GM23338 (cell line): Measurements from ENCODE around the gene RAB8B. TPM values are rescaled to one million over a fixed set of nuclear protein-coding genes. Genes with fewer than 3 reads are reported as not detected.
A peak's percentile ranks its signal among the peaks of the same experiment; 100 is the strongest.

Experiments used
- ATAC-seq: fragments of 200-7000 bp; cut with Tn5 transposase; 3 replicates; pipeline ENCODE4 v1.9.1; 2020
- DNase-seq: peaks from one replicate; pipeline ENCODE4 v3.0.0-alpha.2; 2015; ENCODE audit warnings: low spot score
- H2AFZ ChIP-seq: fragments of 200-600 bp; sonication (generic); 2 replicates; pipeline ENCODE4 v1.8.0; 2016; ENCODE audit warnings: antibody characterized with exemption, mild to moderate bottlenecking, moderate library complexity
- H3F3A ChIP-seq: fragments of 200-600 bp; sonication (generic); replicated peaks from 2 replicates; pipeline ENCODE4 v1.8.0; 2017; ENCODE audit warnings: antibody characterized with exemption, mixed run types, low read depth
- H3K27ac ChIP-seq: fragments of 200-600 bp; sonication (generic); 2 replicates; pipeline ENCODE4 v1.6.1; 2016; ENCODE audit warnings: low read depth
- H3K27me3 ChIP-seq: fragments of 200-600 bp; sonication (generic); 2 replicates; pipeline ENCODE4 v1.8.0; 2016; ENCODE audit warnings: mild to moderate bottlenecking, mixed run types, moderate library complexity; ENCODE audit not compliant: insufficient read depth
- H3K36me3 ChIP-seq: fragments of 200-600 bp; sonication (generic); 2 replicates; pipeline ENCODE4 v1.8.0; 2016; ENCODE audit warnings: mild to moderate bottlenecking; ENCODE audit not compliant: insufficient read depth
- H3K4me1 ChIP-seq: fragments of 200-600 bp; sonication (generic); 2 replicates; pipeline ENCODE4 v1.8.0; 2016; ENCODE audit warnings: mild to moderate bottlenecking, moderate library complexity; ENCODE audit not compliant: insufficient read depth
- H3K4me2 ChIP-seq: fragments of 200-600 bp; sonication (generic); 2 replicates; pipeline ENCODE4 v1.7.1; 2017; ENCODE audit warnings: mixed run types
- H3K4me3 ChIP-seq: fragments of 200-600 bp; sonication (generic); 2 replicates; pipeline ENCODE4 v1.6.1; 2016; ENCODE audit warnings: mixed run types
- H3K79me2 ChIP-seq: fragments of 200-600 bp; sonication (generic); replicated peaks from 2 replicates; pipeline ENCODE4 v1.8.0; 2017; ENCODE audit warnings: mild to moderate bottlenecking; ENCODE audit not compliant: insufficient read depth
- H3K9me2 ChIP-seq: fragments of 200-600 bp; sonication (generic); 2 replicates; pipeline ENCODE4 v1.8.0; 2017; ENCODE audit not compliant: insufficient read depth
- H4K20me1 ChIP-seq: fragments of 200-600 bp; sonication (generic); replicated peaks from 2 replicates; pipeline ENCODE4 v1.8.0; 2017; ENCODE audit warnings: mild to moderate bottlenecking; ENCODE audit not compliant: insufficient read depth
- H3K27ac Mint-ChIP-seq: 2 replicates; pipeline ENCODE4 v1.8.0; 2020; ENCODE audit warnings: inconsistent platforms, mild to moderate bottlenecking, moderate library complexity, mixed read lengths
- H3K27me3 Mint-ChIP-seq: 3 replicates; pipeline ENCODE4 v1.8.0; 2022; ENCODE audit warnings: low read depth, mild to moderate bottlenecking, moderate library complexity, mixed read lengths, inconsistent platforms; ENCODE audit not compliant: insufficient read depth, poor library complexity
- H3K36me3 Mint-ChIP-seq: 3 replicates; pipeline ENCODE4 v1.8.0; 2021; ENCODE audit warnings: low read depth, mild to moderate bottlenecking, inconsistent platforms, moderate library complexity, mixed read lengths
- H3K4me1 Mint-ChIP-seq: 3 replicates; pipeline ENCODE4 v1.8.0; 2020; ENCODE audit warnings: mild to moderate bottlenecking, inconsistent platforms, mixed read lengths
- H3K4me3 Mint-ChIP-seq: 3 replicates; pipeline ENCODE4 v1.8.0; 2021; ENCODE audit warnings: moderate library complexity, mild to moderate bottlenecking, inconsistent platforms, mixed read lengths
- H3K9me3 Mint-ChIP-seq: 3 replicates; pipeline ENCODE4 v1.8.0; 2020; ENCODE audit warnings: moderate library complexity, mild to moderate bottlenecking, inconsistent platforms, mixed read lengths
- CREB1 ChIP-seq: fragments of 250-450 bp; sonication (Bioruptor Pico); IDR thresholded peaks from 2 replicates; pipeline ENCODE4 v1.5.0; 2020; ENCODE audit warnings: low read depth, mild to moderate bottlenecking, moderate library complexity
- CTCF ChIP-seq, 2 experiments: fragments of 200-600 bp in 1 of 2; sonication (generic) in 1 of 2; conservative IDR thresholded peaks; 2 replicates each; pipeline versions ENCODE4 v1.5.1 to v1.6.1; 2016 to 2017; ENCODE audit warnings: antibody characterized with exemption in 2 of 2, low read depth in 2 of 2, mild to moderate bottlenecking in 2 of 2, moderate library complexity in 1 of 2
- ETS1 ChIP-seq: IDR thresholded peaks from 2 replicates; pipeline ENCODE4 v1.6.1; 2016; ENCODE audit warnings: antibody characterized with exemption
- EZH2 ChIP-seq: fragments of 200-600 bp; sonication (generic); IDR thresholded peaks from one replicate; pipeline ENCODE4 v1.8.0; 2017; ENCODE audit warnings: antibody characterized with exemption, mild to moderate bottlenecking, low read depth; ENCODE audit not compliant: unreplicated experiment
- EZH2phosphoT487 ChIP-seq: fragments of 200-600 bp; sonication (generic); IDR thresholded peaks from one replicate; pipeline ENCODE4 v1.8.1; 2018; ENCODE audit warnings: antibody characterized with exemption; ENCODE audit not compliant: unreplicated experiment
- JUNB ChIP-seq: IDR thresholded peaks from one replicate; pipeline ENCODE4 v1.6.1; 2016; ENCODE audit warnings: antibody characterized with exemption; ENCODE audit not compliant: unreplicated experiment
- POLR2AphosphoS5 ChIP-seq: IDR thresholded peaks from 2 replicates; pipeline ENCODE4 v1.6.1; 2016; ENCODE audit warnings: antibody characterized with exemption, low read depth
- ZNF114 ChIP-seq: fragments of 250-450 bp; sonication (Bioruptor Pico); IDR thresholded peaks from 2 replicates; pipeline ENCODE4 v1.5.0; 2020; ENCODE audit warnings: mild to moderate bottlenecking, moderate library complexity
- polyA plus RNA-seq: library from polyadenylated mRNA; unstranded; fragments of >200 nt; fragmentation: Nextera tagmentation; extraction: Ambion mirVana; gene quantifications from 2 replicates; pipeline ENCODE4 v1.2.1, GENCODE V29; 2016
- total RNA-seq: library from RNA; depleted of rRNA; stranded (reverse); fragments of >200 nt; shearing (Covaris generic); gene quantifications from 2 replicates; pipeline ENCODE4 v1.2.3, GENCODE V29; 2014
- TF ChIP-seq, protein P1 (sequence below): IDR thresholded peaks from one replicate; pipeline ENCODE4 v1.6.1; 2018; ENCODE audit warnings: antibody characterized with exemption; ENCODE audit not compliant: unreplicated experiment

RAB8B gene
- total and polyA plus RNA-seq, 2 experiments from 2014 or later, result 23.2 to 41.7 TPM

DNA sequence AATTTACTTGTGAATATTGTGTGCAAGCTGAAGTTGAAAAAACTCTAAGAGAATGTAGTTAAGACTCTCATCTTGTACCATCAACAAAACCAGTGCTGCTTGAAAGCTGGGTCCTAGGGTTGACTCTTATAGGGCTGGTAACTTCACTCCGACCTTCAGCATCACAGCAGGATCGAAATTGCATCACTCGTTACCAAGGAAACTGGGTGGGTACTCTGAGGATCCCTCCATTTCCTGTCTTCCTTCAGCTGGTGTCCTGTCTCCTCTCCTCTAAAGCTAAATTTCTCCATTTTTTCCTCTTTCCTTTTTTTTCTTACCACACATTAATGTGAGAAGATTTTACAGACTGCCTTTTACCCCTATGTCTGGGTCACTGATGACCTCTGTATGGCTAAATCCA lies 85.0 kb downstream of the RAB8B start:
- no peaks in the 10 kb centered on the region; the same call in 1 of the 2 replicates for H3K36me3 ChIP-seq
- Mint-ChIP-seq H3K9me3 (peaks cover 23% of the 10 kb centered on the region; the same call in 2 of the 3 replicates), H3K27ac (no peak overlapping the region), H3K4me3 (no peak overlapping the region), H3K4me1 (peaks cover 25% of the 10 kb centered on the region), H3K27me3 (peaks cover 7% of the 10 kb centered on the region), H3K36me3 (peaks cover 16% of the 10 kb centered on the region)
- no peaks in the 10 kb centered on the region for H4K20me1 ChIP-seq
- no peaks in the 10 kb centered on the region for H3K79me2 ChIP-seq
- H3K27me3 ChIP-seq, result 0 out of 2 replicates have a peak, but pooled peaks cover 5% of the 10 kb centered on the region
- ATAC-seq, result peak; percentile 5; the same call in 1 of the 3 replicates
- H3K4me1 ChIP-seq, result peaks cover 18% of the 10 kb centered on the region
- H3F3A ChIP-seq, result 0 out of 2 replicates have a peak, but pooled peaks cover 6% of the 10 kb centered on the region
- no peaks in the 10 kb centered on the region for H3K9me2 ChIP-seq
- H3K27ac ChIP-seq, result no peak overlapping the region
- no peak for TF ChIP-seq CREB1 (CRISPR knock-in tag)
- TF ChIP-seq, protein P1, sequence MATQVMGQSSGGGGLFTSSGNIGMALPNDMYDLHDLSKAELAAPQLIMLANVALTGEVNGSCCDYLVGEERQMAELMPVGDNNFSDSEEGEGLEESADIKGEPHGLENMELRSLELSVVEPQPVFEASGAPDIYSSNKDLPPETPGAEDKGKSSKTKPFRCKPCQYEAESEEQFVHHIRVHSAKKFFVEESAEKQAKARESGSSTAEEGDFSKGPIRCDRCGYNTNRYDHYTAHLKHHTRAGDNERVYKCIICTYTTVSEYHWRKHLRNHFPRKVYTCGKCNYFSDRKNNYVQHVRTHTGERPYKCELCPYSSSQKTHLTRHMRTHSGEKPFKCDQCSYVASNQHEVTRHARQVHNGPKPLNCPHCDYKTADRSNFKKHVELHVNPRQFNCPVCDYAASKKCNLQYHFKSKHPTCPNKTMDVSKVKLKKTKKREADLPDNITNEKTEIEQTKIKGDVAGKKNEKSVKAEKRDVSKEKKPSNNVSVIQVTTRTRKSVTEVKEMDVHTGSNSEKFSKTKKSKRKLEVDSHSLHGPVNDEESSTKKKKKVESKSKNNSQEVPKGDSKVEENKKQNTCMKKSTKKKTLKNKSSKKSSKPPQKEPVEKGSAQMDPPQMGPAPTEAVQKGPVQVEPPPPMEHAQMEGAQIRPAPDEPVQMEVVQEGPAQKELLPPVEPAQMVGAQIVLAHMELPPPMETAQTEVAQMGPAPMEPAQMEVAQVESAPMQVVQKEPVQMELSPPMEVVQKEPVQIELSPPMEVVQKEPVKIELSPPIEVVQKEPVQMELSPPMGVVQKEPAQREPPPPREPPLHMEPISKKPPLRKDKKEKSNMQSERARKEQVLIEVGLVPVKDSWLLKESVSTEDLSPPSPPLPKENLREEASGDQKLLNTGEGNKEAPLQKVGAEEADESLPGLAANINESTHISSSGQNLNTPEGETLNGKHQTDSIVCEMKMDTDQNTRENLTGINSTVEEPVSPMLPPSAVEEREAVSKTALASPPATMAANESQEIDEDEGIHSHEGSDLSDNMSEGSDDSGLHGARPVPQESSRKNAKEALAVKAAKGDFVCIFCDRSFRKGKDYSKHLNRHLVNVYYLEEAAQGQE, result no peak
- no peak for TF ChIP-seq ZNF114
- TF ChIP-seq CTCF (conservative IDR thresholded peaks at IDR 0.05; ENCODE audit: low read depth in 2 of 2), result no peak
- no peak for TF ChIP-seq EZH2
- TF ChIP-seq ETS1, result no peak
- no peak for TF ChIP-seq POLR2AphosphoS5
- no peak for TF ChIP-seq EZH2phosphoT487
- no peak for TF ChIP-seq JUNB
- DNase-seq, result peak; percentile 84
- H3K4me2 ChIP-seq, result no peak overlapping the region
- no peak overlapping the region for H3K4me3 ChIP-seq
- no peak overlapping the region for H2AFZ ChIP-seq
